ENCODE data around the gene FIGLA.

FIGLA gene

GRCh38 chr2:70757966-70758365, 32.5 kb downstream of the FIGLA start:
- Histone ChIP-seq H3K27ac (ENCODE audit: low read depth, low read length) (no peak overlapping the region), H3K36me3 (ENCODE audit: control insufficient read depth, low read length) (no peaks in the 10 kb centered on the region), H4K20me1 (ENCODE audit: control insufficient read depth, insufficient read depth, low read depth, low read length) (no peaks in the 10 kb centered on the region), H3K4me2 (ENCODE audit: low read length) (no peak overlapping the region), H3K4me1 (ENCODE audit: control insufficient read depth, low read length) (no peaks in the 10 kb centered on the region), H3K27me3 (ENCODE audit: control insufficient read depth, low read length) (no peaks in the 10 kb centered on the region), H3K79me2 (ENCODE audit: control insufficient read depth, low read length) (no peaks in the 10 kb centered on the region), H3F3A (ENCODE audit: control insufficient read depth, insufficient read depth) (no peaks in the 10 kb centered on the region), H3K9me2 (replicated peaks; ENCODE audit: control insufficient read depth, low read length) (no peaks in the 10 kb centered on the region), H3K9me3 (ENCODE audit: control insufficient read depth, insufficient read depth, low read length) (no peaks in the 10 kb centered on the region), H3K4me3 (ENCODE audit: low read length) (no peak overlapping the region)
- TF ChIP-seq, protein P1, sequence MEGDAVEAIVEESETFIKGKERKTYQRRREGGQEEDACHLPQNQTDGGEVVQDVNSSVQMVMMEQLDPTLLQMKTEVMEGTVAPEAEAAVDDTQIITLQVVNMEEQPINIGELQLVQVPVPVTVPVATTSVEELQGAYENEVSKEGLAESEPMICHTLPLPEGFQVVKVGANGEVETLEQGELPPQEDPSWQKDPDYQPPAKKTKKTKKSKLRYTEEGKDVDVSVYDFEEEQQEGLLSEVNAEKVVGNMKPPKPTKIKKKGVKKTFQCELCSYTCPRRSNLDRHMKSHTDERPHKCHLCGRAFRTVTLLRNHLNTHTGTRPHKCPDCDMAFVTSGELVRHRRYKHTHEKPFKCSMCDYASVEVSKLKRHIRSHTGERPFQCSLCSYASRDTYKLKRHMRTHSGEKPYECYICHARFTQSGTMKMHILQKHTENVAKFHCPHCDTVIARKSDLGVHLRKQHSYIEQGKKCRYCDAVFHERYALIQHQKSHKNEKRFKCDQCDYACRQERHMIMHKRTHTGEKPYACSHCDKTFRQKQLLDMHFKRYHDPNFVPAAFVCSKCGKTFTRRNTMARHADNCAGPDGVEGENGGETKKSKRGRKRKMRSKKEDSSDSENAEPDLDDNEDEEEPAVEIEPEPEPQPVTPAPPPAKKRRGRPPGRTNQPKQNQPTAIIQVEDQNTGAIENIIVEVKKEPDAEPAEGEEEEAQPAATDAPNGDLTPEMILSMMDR (IDR thresholded peaks at IDR 0.05; ENCODE audit: low read depth, low read length, poor library complexity, severe bottlenecking), result no peak
- no peak for TF ChIP-seq EZH2phosphoT487 (IDR thresholded peaks at IDR 0.05; ENCODE audit: borderline replicate concordance, low read length)

GRCh38 chr2:70757360-70757759, 33.1 kb downstream of the FIGLA start:
- no peaks in the 10 kb centered on the region for H3K9me2 ChIP-seq (replicated peaks; ENCODE audit: control insufficient read depth, low read length)
- H3K4me1 ChIP-seq (ENCODE audit: control insufficient read depth, low read length), result no peaks in the 10 kb centered on the region
- no peak overlapping the region for H3K4me2 ChIP-seq (ENCODE audit: low read length)
- no peaks in the 10 kb centered on the region for H3K79me2 ChIP-seq (ENCODE audit: control insufficient read depth, low read length)
- H4K20me1 ChIP-seq (ENCODE audit: control insufficient read depth, insufficient read depth, low read depth, low read length), result no peaks in the 10 kb centered on the region
- no peaks in the 10 kb centered on the region for H3K27me3 ChIP-seq (ENCODE audit: control insufficient read depth, low read length)
- H3F3A ChIP-seq (ENCODE audit: control insufficient read depth, insufficient read depth), result no peaks in the 10 kb centered on the region
- TF ChIP-seq, protein P1 (IDR thresholded peaks at IDR 0.05; ENCODE audit: low read depth, low read length, poor library complexity, severe bottlenecking), result no peak
- no peaks in the 10 kb centered on the region for H3K9me3 ChIP-seq (ENCODE audit: control insufficient read depth, insufficient read depth, low read length)
- no peak overlapping the region for H3K4me3 ChIP-seq (ENCODE audit: low read length)
- no peak overlapping the region for H3K27ac ChIP-seq (ENCODE audit: low read depth, low read length)
- no peaks in the 10 kb centered on the region for H3K36me3 ChIP-seq (ENCODE audit: control insufficient read depth, low read length)

GRCh38 chr2:70756128-70756527, 34.3 kb downstream of the FIGLA start:
- Histone ChIP-seq H3F3A (ENCODE audit: control insufficient read depth, insufficient read depth) (no peaks in the 10 kb centered on the region), H3K27me3 (ENCODE audit: control insufficient read depth, low read length) (no peaks in the 10 kb centered on the region), H3K27ac (ENCODE audit: low read depth, low read length) (no peak overlapping the region), H4K20me1 (ENCODE audit: control insufficient read depth, insufficient read depth, low read depth, low read length) (no peaks in the 10 kb centered on the region), H3K4me2 (ENCODE audit: low read length) (no peak overlapping the region), H3K9me2 (replicated peaks; ENCODE audit: control insufficient read depth, low read length) (no peaks in the 10 kb centered on the region), H3K36me3 (ENCODE audit: control insufficient read depth, low read length) (no peaks in the 10 kb centered on the region), H3K4me3 (ENCODE audit: low read length) (no peak overlapping the region), H3K9me3 (ENCODE audit: control insufficient read depth, insufficient read depth, low read length) (no peaks in the 10 kb centered on the region), H3K4me1 (ENCODE audit: control insufficient read depth, low read length) (no peaks in the 10 kb centered on the region), H3K79me2 (ENCODE audit: control insufficient read depth, low read length) (no peaks in the 10 kb centered on the region)
- TF ChIP-seq, protein P1 (IDR thresholded peaks at IDR 0.05; ENCODE audit: low read depth, low read length, poor library complexity, severe bottlenecking), result no peak
- TF ChIP-seq EZH2phosphoT487 (IDR thresholded peaks at IDR 0.05; ENCODE audit: borderline replicate concordance, low read length), result no peak

- H3K9me3 ChIP-seq (ENCODE audit: control insufficient read depth, insufficient read depth, low read length), result no peaks in the 10 kb centered on the region
- H3K79me2 ChIP-seq (ENCODE audit: control insufficient read depth, low read length), result no peaks in the 10 kb centered on the region
- no peaks in the 10 kb centered on the region for H3K9me2 ChIP-seq (replicated peaks; ENCODE audit: control insufficient read depth, low read length)
- H3F3A ChIP-seq (ENCODE audit: control insufficient read depth, insufficient read depth), result no peaks in the 10 kb centered on the region
- H3K4me1 ChIP-seq (ENCODE audit: control insufficient read depth, low read length), result no peaks in the 10 kb centered on the region
- no peaks in the 10 kb centered on the region for H3K27me3 ChIP-seq (ENCODE audit: control insufficient read depth, low read length)
- TF ChIP-seq EZH2phosphoT487 (IDR thresholded peaks at IDR 0.05; ENCODE audit: borderline replicate concordance, low read length), result no peak
- TF ChIP-seq, protein P1 (IDR thresholded peaks at IDR 0.05; ENCODE audit: low read depth, low read length, poor library complexity, severe bottlenecking), result no peak
- H3K4me3 ChIP-seq (ENCODE audit: low read length), result no peak overlapping the region
- no peaks in the 10 kb centered on the region for H3K36me3 ChIP-seq (ENCODE audit: control insufficient read depth, low read length)
- no peak overlapping the region for H3K27ac ChIP-seq (ENCODE audit: low read depth, low read length)
- H3K4me2 ChIP-seq (ENCODE audit: low read length), result no peak overlapping the region
- no peaks in the 10 kb centered on the region for H4K20me1 ChIP-seq (ENCODE audit: control insufficient read depth, insufficient read depth, low read depth, low read length)
Observed at GRCh38 chr2:70753902-70754301, 36.5 kb downstream of the FIGLA start.

Data from DOHH2 (cell line).